Activated T-helper 1 cell treated with anti-CD3 and anti-CD28 coated beads, Interleukin-12 subunit alpha, Interleukin-12 subunit beta, Interleukin-2, Interleukin-4 antibody, amounts not matched to agents 30 ng/mL and 10 ng/mL and 1 ng/mL, durations not matched to agents 14 hours and 24 hours and 36 hours (primary cell): ENCODE data around the gene NDUFB5. TPM values are rescaled to one million over a fixed set of nuclear protein-coding genes. Genes with fewer than 3 reads are reported as not detected.
A peak's percentile ranks its signal among the peaks of the same experiment; 100 is the strongest.
"Not testable (repeated sequence)": the region's sequence is repeated elsewhere in the genome, so short reads cannot be mapped to it uniquely, and the experiment has no call there.

ENCODE experiments used
- DNase-seq: peaks from one replicate; pipeline ENCODE4 v3.0.0; 2021; ENCODE audit warnings: low spot score
- H3K27ac Mint-ChIP-seq: one replicate; pipeline ENCODE4 v1.8.0; 2021; ENCODE audit warnings: mild to moderate bottlenecking, mixed read lengths
- H3K27me3 Mint-ChIP-seq: one replicate; pipeline ENCODE4 v1.8.0; 2022; ENCODE audit warnings: mild to moderate bottlenecking, moderate library complexity, mixed read lengths; ENCODE audit not compliant: insufficient read depth
- H3K36me3 Mint-ChIP-seq: one replicate; pipeline ENCODE4 v1.8.0; 2021; ENCODE audit warnings: low read depth, mixed read lengths
- H3K4me1 Mint-ChIP-seq: one replicate; pipeline ENCODE4 v1.8.0; 2021; ENCODE audit warnings: low read depth, mixed read lengths
- H3K4me3 Mint-ChIP-seq: one replicate; pipeline ENCODE4 v1.8.0; 2021; ENCODE audit warnings: mild to moderate bottlenecking, moderate library complexity, mixed read lengths
- H3K9me3 Mint-ChIP-seq: one replicate; pipeline ENCODE4 v1.8.0; 2021; ENCODE audit warnings: mixed read lengths
- intact Hi-C: fragments of 100-400 bp; cut with micrococcal nuclease; formaldehyde crosslinking; loops from one replicate; pipeline ENCODE4 v1.15.1; 2024
- total RNA-seq: library from RNA; stranded (reverse); gene quantifications from 2 replicates; pipeline ENCODE4 v1.2.3, GENCODE V29; 2022

Gene NDUFB5
- total RNA-seq, 1 donor from 2014 or later, result 86.1 TPM

- H3K36me3 Mint-ChIP-seq, result peaks cover 23% of the 10 kb centered on the region
- H3K4me1 Mint-ChIP-seq, result peaks cover 29% of the 10 kb centered on the region
- H3K9me3 Mint-ChIP-seq, result no peaks in the 10 kb centered on the region
- peak overlapping the region; percentile 99 for H3K27ac Mint-ChIP-seq
- peak overlapping the region; percentile 97 for H3K4me3 Mint-ChIP-seq
- no peaks in the 10 kb centered on the region for H3K27me3 Mint-ChIP-seq
- DNase-seq, result no peak
- intact Hi-C loops, result loop anchor here (1.0 to 2.0 kb wide), 8 partner anchors 17 to 1308 kb away; partner anchors contain the start of genes FXR1, MFN1, PIK3CA and TTC14
Measured at GRCh38 chr3:179603831-179604230, 763 bp upstream of the NDUFB5 start.

DNA sequence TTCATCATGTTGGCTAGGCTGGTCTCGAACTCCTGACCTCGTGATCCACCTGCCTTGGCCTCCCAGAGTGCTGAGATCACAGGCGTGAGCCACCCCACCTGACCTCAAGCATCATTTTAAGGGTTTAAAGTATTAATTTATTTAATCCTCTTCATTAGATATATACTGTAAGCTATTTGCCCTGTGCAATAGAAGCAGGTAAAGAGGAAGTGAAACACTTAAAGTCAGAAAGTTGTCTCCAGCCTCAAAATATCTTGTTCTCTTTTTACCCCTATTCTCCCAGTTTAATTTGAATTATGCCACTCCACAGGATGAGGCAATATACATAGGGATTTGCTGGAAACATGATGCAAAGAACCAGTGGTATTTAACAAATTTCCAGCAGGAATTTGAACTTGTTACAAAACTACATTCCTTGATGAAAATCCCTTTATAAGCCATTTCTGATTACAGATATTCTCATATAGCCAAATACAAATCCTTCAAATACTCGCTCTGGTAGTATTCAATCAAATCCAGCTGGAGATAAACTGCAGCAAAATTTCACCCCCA, 2.0 kb downstream of the NDUFB5 start:
- H3K4me1 Mint-ChIP-seq, result peaks cover 53% of the 10 kb centered on the region
- DNase-seq, result no peak
- H3K36me3 Mint-ChIP-seq, result peaks cover 15% of the 10 kb centered on the region
- H3K27me3 Mint-ChIP-seq, result no peaks in the 10 kb centered on the region
- no peaks in the 10 kb centered on the region for H3K9me3 Mint-ChIP-seq
- H3K27ac Mint-ChIP-seq, result no peak overlapping the region
- H3K4me3 Mint-ChIP-seq, result peak overlapping the region; percentile 40
- intact Hi-C loops, result no loop called here

- H3K27ac Mint-ChIP-seq, result peak overlapping the region; percentile 95
- no peaks in the 10 kb centered on the region for H3K9me3 Mint-ChIP-seq
- H3K4me1 Mint-ChIP-seq, result peaks cover 48% of the 10 kb centered on the region
- no peaks in the 10 kb centered on the region for H3K27me3 Mint-ChIP-seq
- peak; percentile 38 for DNase-seq
- intact Hi-C loops, result loop anchor here (1.0 to 2.0 kb wide), 5 partner anchors 43 to 594 kb away; partner anchors contain the start of genes ACTL6A and GNB4
- H3K4me3 Mint-ChIP-seq, result peak overlapping the region; percentile 82
- H3K36me3 Mint-ChIP-seq, result peaks cover 18% of the 10 kb centered on the region
Measured at GRCh38 chr3:179608931-179609720, 4.5 kb downstream of the NDUFB5 start.

DNA sequence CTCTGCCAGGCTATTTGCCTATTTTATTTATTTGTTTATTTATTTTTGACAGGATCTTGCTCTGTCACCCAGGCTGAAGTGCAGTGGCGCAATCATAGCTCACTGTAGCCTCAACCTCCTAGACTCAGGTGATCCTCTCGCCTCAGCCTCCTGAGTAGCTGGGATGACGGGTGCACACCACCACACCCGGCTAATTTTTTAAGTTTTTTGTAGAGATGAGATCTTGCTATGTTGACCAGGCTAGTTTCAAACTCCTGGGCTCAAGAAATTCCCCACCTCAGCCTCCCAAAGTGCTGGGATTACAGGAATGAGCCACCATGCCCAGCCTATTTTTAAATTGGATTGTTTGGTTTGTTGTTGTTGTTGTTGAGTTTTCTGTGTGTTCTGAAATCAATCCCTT, 5.5 kb downstream of the NDUFB5 start:
- Mint-ChIP-seq H3K9me3 (no peaks in the 10 kb centered on the region), H3K36me3 (peaks cover 16% of the 10 kb centered on the region), H3K4me1 (peaks cover 48% of the 10 kb centered on the region), H3K27ac (peak overlapping the region; percentile 57), H3K4me3 (no peak overlapping the region), H3K27me3 (no peaks in the 10 kb centered on the region)
- no peak for DNase-seq
- intact Hi-C loops, result no loop called here

- H3K4me3 Mint-ChIP-seq, result no peak overlapping the region
- peaks cover 24% of the 10 kb centered on the region for H3K4me1 Mint-ChIP-seq
- H3K27me3 Mint-ChIP-seq, result no peaks in the 10 kb centered on the region
- intact Hi-C loops, result no loop called here
- H3K9me3 Mint-ChIP-seq, result no peaks in the 10 kb centered on the region
- H3K27ac Mint-ChIP-seq, result no peak overlapping the region
- no peak for DNase-seq
- H3K36me3 Mint-ChIP-seq, result peaks cover 22% of the 10 kb centered on the region
Measured at GRCh38 chr3:179613807-179614206, 9.2 kb downstream of the NDUFB5 start.

DNA sequence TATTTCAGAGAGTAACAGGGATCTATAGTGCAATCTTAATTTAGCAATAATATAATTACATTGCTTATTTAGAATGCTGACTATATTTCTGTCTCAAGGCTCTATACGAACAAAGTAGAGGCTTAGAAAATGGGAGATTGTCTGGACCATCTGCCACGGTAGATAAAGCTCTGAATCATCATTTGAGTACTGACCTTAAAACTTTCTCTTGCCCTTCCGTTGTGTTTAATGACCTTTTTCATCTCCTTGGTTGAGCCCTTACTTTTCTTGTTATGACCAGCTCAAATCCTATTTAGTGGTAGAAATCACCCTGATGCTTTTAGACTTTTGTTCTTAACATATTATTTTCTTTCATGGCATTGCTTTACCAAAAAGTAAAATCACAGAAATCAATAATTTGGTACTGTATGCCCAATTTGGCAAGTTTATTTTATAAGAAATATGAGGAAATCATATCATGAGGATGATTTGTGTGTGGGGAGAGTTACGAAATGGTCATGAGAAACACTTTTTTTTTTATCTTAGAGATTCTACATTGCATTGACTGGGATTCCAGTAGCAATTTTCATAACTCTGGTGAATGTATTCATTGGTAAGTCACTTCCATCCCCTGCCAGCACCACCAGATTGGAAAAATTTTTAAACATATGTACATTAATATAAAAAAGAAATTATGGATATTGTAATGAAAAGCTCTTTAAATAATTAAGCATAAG, 11.0 kb downstream of the NDUFB5 start:
- intact Hi-C loops, result no loop called here
- DNase-seq, result no peak
- no peaks in the 10 kb centered on the region for H3K9me3 Mint-ChIP-seq
- H3K4me3 Mint-ChIP-seq, result no peak overlapping the region
- no peaks in the 10 kb centered on the region for H3K27me3 Mint-ChIP-seq
- H3K27ac Mint-ChIP-seq, result no peak overlapping the region
- peaks cover 7% of the 10 kb centered on the region for H3K4me1 Mint-ChIP-seq
- peaks cover 31% of the 10 kb centered on the region for H3K36me3 Mint-ChIP-seq

GRCh38 chr3:179622023-179622422, 17.4 kb downstream of the NDUFB5 start:
- no peaks in the 10 kb centered on the region for H3K27me3 Mint-ChIP-seq
- H3K27ac Mint-ChIP-seq, result no peak overlapping the region
- no peak overlapping the region for H3K4me3 Mint-ChIP-seq
- intact Hi-C loops, result no loop called here
- peaks cover 55% of the 10 kb centered on the region for H3K36me3 Mint-ChIP-seq
- no peak for DNase-seq
- no peaks in the 10 kb centered on the region for H3K4me1 Mint-ChIP-seq
- no peaks in the 10 kb centered on the region for H3K9me3 Mint-ChIP-seq

DNA sequence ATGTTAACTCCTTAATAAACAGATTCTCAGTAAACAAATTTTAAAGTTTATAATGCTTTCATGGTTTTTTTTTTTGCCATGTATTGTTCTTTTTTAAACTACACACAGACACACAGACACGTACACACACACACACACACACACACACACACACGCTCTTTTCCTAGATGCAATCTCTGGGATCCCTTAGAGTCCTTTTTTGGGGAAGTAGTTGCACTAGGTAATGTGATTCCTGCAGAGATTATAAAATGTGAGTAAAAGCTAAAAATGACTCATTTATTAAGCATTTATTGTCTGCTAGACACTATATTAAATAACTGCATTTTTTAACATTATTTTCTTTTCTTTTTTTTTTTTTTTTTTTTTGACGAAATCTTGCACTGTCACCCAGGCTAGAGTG, 19.9 kb downstream of the NDUFB5 start:
- Mint-ChIP-seq H3K4me3 (no peak overlapping the region), H3K4me1 (no peaks in the 10 kb centered on the region), H3K27me3 (no peaks in the 10 kb centered on the region), H3K36me3 (peaks cover 43% of the 10 kb centered on the region), H3K27ac (no peak overlapping the region), H3K9me3 (no peaks in the 10 kb centered on the region)
- intact Hi-C loops, result no loop called here
- DNase-seq, result no peak

GRCh38 chr3:179630753-179631451, 26.3 kb downstream of the NDUFB5 start:
- Mint-ChIP-seq H3K36me3 (peaks cover 3% of the 10 kb centered on the region), H3K4me1 (no peaks in the 10 kb centered on the region), H3K27me3 (no peaks in the 10 kb centered on the region), H3K27ac (no peak overlapping the region), H3K4me3 (no peak overlapping the region), H3K9me3 (no peaks in the 10 kb centered on the region)
- DNase-seq, result no peak
- intact Hi-C loops, result no loop called here

GRCh38 chr3:179640469-179640868, 35.9 kb downstream of the NDUFB5 start:
- Mint-ChIP-seq H3K27ac (no peak overlapping the region), H3K9me3 (no peaks in the 10 kb centered on the region), H3K4me1 (no peaks in the 10 kb centered on the region), H3K27me3 (peaks cover 2% of the 10 kb centered on the region), H3K36me3 (no peaks in the 10 kb centered on the region), H3K4me3 (no peak overlapping the region)
- no peak for DNase-seq
- intact Hi-C loops, result no loop called here

DNA sequence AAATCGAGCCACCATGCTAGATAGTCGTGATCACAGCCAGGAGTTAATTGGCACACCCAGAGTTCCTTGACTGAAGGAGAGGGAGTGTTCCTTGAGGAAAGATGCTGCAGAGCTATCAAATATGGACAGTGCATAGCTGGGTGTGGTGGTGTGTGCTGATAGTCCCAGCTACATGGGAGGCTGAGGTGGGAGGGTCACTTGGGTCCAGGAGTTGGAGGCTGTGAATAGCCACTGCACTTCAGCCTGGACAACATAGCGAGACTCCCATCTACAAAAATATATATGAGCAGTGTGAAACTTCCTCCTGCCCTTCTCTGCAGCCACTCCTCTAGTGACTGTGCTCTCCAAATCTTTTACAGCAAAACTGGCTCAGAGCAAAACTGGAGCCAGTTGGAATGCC, 38.3 kb downstream of the NDUFB5 start:
- Mint-ChIP-seq H3K4me3 (no peak overlapping the region), H3K9me3 (no peaks in the 10 kb centered on the region), H3K4me1 (no peaks in the 10 kb centered on the region), H3K36me3 (no peaks in the 10 kb centered on the region), H3K27ac (no peak overlapping the region), H3K27me3 (peaks cover 3% of the 10 kb centered on the region)
- intact Hi-C loops, result no loop called here
- no peak for DNase-seq

GRCh38 chr3:179643837-179644236, 39.2 kb downstream of the NDUFB5 start:
- H3K27me3 Mint-ChIP-seq, DNase-seq, H3K9me3 Mint-ChIP-seq, H3K27ac Mint-ChIP-seq, H3K36me3 Mint-ChIP-seq, intact Hi-C loops, H3K4me3 Mint-ChIP-seq, H3K4me1 Mint-ChIP-seq: not testable (repeated sequence)
